GM19452 (cell line): ENCODE data around the gene BAIAP2L2.

ENCODE experiments used
- ATAC-seq: cut with Tn5 transposase; IDR thresholded peaks from one replicate; pipeline ENCODE4 v1.9.1; 2021; ENCODE audit not compliant: unreplicated experiment

The BAIAP2L2 gene

DNA sequence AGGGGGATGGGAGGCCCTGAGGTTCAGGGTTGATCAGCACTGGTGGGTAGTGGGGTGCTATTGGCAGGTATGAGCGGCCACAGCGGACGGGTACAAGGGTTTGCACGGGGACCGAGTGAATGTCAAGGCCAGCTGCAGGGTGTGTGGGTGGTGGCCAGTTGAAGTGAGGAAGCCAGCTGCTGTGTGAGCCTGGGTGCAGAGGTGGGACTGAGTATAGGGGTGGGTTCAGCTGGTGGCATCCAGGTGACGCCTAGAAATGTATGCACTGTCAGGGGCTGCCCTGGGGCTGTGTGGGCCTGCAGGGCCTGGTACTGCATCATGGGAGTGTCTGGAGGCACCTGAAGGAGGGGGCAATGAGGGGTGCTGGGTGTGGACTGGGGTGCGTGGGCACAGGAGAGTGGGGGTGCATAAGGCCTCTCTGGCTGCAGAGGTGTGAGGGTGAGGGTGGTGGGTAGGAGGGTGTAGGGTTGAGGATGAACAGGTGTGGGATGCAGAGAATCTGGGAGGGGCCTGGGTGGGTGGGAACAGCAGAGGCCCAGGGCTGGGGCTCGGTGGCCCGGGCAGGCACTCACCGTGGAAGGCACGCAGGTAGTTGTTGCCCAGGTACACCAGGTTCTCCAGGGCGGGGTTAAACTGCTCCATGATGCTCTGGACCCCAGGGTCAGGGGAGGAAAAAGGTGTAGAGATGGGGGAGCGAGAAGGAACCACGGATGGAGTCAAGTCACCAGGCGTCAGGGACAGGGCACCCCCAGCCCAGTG is 1.7 kb downstream of the BAIAP2L2 start:
- ATAC-seq = no peak

- no peak for ATAC-seq
Observed at GRCh38 chr22:38107692-38108515, 2.6 kb downstream of the BAIAP2L2 start.

GRCh38 chr22:38106814-38107578 is 3.5 kb downstream of the BAIAP2L2 start:
- no peak for ATAC-seq

- no peak for ATAC-seq
Observed at GRCh38 chr22:38104084-38104483, 6.4 kb downstream of the BAIAP2L2 start.

DNA sequence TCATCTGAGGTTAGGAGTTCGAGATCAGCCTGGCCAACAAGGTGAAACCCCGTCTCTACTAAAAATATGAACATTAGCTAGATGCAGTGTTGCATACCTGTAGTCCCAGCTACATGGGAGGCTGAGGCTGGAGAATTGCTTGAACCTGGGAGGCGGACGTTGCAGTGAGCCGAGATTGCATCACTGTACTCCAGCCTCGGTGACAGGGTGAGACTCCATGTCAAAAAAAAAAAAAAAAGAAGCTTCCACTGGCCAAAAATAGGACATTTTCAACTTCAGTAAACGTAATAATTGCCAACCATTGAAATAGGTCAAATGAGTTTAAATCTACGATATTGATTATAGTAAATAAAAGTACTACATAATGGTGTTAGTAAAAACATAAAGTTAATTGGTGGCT is 6.8 kb downstream of the BAIAP2L2 start:
- ATAC-seq = no peak

GRCh38 chr22:38098410-38099249 is 11.9 kb downstream of the BAIAP2L2 start:
- no peak for ATAC-seq

- ATAC-seq = no peak
Observed at GRCh38 chr22:38097557-38098409, 12.7 kb downstream of the BAIAP2L2 start.

DNA sequence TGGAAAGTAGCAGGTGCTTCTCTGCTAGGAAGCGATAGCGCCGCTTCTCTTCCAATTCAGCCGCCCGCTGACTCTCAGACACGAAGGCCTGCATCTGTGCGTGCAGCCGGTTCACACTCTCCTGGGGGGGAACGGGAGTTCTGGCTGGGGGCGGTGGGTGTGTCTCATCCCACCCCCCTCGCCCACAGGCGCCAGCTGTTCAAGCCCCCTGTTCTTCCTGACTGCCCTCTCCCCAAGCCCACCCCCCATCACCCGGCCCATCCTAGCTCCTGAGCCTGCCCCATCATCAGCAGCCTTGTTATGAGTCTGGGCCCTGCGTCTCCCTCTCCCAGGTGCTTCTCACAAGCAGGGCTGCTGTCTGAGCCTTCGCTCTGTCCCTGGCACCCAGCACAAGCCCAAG is 13.4 kb downstream of the BAIAP2L2 start:
- ATAC-seq = no peak

- ATAC-seq = no peak
Observed at GRCh38 chr22:38089474-38089851, 21.0 kb downstream of the BAIAP2L2 start.

DNA sequence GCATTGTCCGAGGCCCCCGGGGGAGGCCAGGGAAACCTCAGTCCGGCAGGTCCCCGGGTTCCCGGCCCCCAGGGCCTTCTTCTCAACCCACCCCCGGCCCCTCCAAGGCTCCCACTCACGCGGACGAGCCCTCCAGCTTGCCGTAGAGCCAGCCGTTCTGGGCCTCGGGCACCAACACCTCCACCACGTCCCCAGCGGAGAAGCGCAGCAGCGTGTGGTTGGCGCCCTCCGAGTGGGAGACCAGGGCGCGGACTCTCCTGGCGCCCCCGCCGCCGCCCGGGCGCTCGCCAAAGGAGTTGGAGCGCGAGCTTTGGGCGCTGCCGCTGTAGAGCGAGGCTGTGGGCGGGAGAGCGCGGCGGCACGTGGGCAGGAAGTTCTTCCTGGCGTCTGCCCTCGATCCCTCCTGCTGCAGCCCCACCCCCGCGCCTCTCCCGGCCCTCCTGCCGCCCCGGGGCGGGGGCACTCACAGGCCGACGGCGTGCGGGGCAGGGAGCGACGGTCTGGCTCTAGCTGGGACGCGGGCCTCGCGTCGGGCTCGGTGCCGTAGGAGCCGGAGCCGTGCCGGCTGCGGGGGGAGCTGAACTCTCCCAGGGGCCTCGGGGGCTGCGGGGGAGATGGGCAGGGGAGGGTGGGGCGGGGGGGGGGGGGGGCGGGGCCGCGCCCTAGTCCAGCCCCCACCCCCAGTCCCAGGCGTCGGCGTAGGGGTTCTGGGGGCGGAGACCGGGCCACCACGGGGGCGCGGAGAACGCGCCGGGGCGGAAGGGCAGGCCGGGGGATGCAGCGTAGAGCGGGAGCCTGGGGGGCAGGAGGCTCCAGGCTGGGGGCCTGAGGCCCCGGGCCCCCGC is 21.6 kb downstream of the BAIAP2L2 start:
- ATAC-seq = no peak

- no peak for ATAC-seq
Observed at GRCh38 chr22:38087855-38088254, 22.6 kb downstream of the BAIAP2L2 start.

DNA sequence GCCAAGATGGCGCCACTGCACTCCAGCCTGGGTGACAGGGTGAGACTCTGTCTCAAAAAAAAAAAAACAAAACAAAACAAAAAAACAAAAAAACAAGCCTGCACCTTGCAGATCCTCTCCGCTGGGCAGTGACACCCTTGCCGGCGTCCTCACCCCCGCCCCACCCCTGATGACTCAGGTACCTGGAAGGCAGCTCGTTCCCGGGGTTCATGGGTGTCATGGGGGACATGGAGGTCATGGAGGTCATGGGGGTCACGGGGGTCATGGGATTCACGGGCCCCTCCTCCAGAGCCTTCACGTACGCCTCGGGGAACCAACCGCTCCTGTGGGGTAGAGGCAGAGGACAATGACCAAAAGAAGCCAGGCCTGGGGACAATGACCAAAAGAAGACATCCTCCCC is 23.5 kb downstream of the BAIAP2L2 start:
- no peak for ATAC-seq

GRCh38 chr22:38086001-38086845 is 24.3 kb downstream of the BAIAP2L2 start:
- no peak for ATAC-seq

GRCh38 chr22:38085501-38085900 is 25.0 kb downstream of the BAIAP2L2 start:
- no peak for ATAC-seq

GRCh38 chr22:38085056-38085455 is 25.4 kb downstream of the BAIAP2L2 start:
- no peak for ATAC-seq

- no peak for ATAC-seq
Observed at GRCh38 chr22:38083931-38084631, 26.4 kb downstream of the BAIAP2L2 start, which contains the start of gene SLC16A8. Gene SLC16A8, minus strand, starts transcription at chr22:38084184. Its CDS starts 1,311 bp downstream, at chr22:38082873.

DNA sequence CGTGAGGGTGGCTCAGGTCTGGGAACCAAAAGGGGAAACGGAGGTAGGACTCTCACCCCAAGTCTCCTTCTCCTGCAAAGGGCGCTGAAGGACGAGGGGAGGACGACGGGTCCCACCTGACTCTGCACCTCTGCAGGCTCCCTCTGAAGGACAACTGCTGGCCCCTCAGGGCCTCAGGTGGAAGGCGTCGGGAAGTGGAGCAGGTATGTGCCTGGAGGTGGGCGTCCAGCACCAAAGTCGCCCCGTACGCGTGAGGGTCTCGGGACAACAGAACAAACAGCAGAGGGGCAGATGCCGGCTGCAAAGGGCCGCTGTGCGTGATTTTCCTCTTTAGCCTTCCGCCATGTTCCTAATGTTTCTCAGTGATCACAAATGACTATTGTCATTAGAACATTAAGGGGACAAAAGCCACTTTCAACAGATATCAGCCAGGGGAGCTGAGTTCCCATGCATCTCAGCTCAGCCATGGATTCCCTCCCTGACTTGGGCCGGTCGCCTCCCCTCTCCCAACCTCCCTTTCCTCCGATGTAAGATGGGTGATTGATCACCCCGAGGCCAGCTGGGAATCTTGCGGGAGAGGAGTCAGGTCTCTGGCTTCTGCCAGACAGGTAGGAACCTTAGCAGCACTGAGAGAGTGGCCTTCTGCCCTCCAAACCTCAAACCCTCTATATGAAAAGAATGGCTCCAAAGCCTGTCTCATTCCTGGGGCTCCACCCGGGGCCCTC is 27.3 kb downstream of the BAIAP2L2 start:
- no peak for ATAC-seq
